Anterior cingulate cortex (tissue), 58 donors: ENCODE data around the gene SRBD1.

Experiments
- DNase-seq, 58 donors: peaks; one replicate each; lab custom pipeline; 2025; lab: John Stamatoyannopoulos, UW

SRBD1 gene

GRCh38 chr2:45339253-45339652 lies 271.8 kb downstream of the SRBD1 start:
- DNase-seq: no peak
